ENCODE data around the gene SIGLEC5.

SIGLEC5 gene

DNA sequence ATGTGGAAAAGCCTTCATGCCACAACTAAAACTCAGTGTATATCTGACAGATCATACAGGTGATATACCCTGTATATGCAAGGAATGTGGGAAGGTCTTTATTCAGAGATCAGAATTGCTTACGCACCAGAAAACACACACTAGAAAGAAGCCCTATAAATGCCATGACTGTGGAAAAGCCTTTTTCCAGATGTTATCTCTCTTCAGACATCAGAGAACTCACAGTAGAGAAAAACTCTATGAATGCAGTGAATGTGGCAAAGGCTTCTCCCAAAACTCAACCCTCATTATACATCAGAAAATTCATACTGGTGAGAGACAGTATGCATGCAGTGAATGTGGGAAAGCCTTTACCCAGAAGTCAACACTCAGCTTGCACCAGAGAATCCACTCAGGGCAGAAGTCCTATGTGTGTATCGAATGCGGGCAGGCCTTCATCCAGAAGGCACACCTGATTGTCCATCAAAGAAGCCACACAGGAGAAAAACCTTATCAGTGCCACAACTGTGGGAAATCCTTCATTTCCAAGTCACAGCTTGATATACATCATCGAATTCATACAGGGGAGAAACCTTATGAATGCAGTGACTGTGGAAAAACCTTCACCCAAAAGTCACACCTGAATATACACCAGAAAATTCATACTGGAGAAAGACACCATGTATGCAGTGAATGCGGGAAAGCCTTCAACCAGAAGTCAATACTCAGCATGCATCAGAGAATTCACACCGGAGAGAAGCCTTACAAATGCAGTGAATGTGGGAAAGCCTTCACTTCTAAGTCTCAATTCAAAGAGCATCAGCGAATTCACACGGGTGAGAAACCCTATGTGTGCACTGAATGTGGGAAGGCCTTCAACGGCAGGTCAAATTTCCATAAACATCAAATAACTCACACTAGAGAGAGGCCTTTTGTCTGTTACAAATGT lies 42.7 kb downstream of the SIGLEC5 start:
- DNase-seq (ENCODE audit: low spot score), result no peak

DNA sequence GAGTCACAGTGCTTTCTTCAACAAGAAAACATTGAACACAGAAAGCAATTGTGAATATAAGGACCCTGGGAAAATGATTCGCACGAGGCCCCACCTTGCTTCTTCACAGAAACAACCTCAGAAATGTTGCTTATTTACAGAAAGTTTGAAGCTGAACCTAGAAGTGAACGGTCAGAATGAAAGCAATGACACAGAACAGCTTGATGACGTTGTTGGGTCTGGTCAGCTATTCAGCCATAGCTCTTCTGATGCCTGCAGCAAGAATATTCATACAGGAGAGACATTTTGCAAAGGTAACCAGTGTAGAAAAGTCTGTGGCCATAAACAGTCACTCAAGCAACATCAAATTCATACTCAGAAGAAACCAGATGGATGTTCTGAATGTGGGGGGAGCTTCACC lies 43.4 kb downstream of the SIGLEC5 start:
- no peak for DNase-seq (ENCODE audit: low spot score)

DNA sequence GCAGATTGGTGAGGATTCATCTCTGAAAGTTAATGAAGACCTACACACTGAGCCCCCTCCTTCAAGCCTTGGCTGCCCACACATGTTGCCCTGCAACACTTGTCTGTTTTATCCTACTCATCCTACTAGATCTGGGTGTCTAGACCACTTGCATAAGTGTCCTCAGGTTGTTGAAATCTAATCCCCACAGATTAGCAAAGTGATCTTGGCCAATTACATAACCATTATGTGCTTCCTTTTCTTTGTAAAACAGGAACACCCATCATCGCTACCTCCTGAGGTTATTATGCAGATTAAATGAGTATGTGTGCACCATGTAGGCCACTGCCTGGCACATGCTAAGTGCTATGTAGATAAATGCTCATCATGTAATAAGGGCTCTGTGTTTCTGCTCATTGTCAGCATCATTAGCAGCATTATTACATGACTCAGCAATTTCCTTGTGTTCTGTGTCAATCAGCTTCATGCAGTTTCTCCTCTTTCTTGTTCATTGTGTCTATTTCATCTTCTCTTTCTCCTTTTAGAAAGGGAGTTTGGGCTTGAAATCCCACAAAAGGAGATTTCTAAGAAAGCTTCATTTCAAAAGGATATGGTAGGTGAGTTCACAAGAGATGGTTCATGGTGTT lies 44.0 kb downstream of the SIGLEC5 start:
- DNase-seq (ENCODE audit: low spot score), result no peak

DNA sequence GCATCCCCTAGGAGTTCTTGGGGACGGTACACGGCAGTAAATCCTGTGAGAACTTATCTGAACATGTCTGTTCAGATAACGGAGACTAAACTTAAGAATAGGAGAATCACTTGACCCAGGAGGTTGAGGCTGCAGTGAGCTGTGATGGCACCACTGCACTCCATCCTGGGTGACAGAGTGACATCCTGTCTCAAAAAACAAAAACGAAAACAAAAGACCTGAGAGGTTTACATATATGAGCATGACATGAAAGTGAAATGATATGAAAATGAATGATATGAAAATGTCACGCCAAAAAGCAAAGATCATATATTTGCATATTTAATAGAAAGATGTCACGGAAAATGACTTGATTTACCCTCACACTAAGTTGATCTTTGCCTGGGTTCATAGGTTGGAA lies 53.4 kb downstream of the SIGLEC5 start:
- no peak for DNase-seq (ENCODE audit: low spot score)

DNA sequence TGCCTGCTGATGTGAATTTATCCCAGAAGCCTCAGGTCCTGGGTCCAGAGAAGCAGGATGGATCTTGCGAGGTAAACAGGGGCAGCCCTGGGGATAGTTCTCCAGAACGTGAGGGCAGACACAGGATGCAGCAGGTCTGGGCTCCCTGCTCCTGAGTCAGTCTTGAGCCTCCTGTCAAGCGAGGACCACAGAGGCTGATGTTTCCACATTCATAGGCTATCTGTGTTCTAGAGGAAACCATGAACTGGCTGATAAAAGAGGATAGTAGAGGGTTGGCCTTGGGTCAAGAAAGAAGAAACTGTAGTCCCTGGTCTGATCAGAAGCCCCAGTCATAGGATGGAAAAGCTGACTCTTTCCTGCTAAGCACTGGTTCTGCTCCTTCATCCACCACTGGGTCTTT lies 56.9 kb downstream of the SIGLEC5 start:
- DNase-seq (ENCODE audit: low spot score), result no peak

DNA sequence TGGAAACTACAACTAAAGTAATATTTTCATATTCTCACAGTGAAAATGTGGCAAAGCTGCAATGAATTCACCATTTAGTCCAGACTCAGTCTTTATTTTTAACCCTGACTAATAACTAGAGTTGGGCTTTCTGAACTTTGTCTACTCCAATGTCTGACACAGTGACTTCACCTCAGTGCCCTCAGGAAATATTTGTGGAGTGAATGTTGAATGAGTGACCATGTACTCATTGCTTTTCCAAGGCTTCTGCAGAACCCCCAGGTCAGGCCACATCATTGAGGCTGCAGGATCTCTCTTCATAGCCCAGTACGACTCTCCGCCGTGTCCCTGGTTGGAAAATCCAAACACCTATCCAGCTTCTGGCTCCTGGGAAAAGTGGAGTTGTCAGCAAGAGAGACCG lies 57.3 kb downstream of the SIGLEC5 start:
- DNase-seq (ENCODE audit: low spot score), result peak; percentile 91

DNA sequence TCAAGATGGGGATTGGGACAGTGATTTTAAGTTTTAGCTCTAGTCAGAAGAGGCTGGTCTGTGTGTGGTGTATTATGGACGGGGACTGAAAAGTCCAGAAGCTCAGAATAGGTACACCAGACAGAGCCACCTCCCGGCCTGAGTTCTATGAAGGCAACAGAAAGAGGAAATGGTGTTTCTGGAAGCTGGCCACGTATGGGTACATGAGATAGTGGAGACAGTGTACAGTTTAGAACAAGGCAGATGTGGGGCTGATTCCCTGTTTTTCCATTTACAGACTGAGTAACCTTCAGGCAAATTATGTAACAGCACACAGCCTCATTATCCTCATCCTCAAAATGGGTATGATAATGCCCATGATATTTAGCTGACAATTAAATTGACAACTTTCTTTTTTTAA lies 57.8 kb downstream of the SIGLEC5 start:
- DNase-seq (ENCODE audit: low spot score), result peak; percentile 8

DNA sequence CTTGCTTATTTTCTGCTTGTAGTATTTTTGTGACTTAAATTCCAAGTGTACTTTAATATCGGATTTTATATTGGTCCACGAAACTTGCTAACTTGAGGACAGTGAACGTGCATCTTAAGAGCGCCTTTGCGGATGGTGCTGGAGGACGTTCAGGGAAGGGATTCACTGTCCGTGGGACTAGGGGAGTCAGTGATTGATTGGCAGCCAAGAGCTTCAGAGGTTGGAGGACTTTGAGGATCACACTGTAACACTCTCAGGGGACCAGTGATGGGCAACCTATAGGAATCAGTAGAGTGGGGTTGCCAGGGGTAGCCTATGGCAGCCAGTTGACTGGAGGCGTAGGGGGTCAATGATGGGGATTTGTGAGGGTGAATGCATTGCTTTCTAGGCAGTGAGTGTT lies 58.6 kb downstream of the SIGLEC5 start:
- peak; percentile 6 for DNase-seq (ENCODE audit: low spot score)

DNA sequence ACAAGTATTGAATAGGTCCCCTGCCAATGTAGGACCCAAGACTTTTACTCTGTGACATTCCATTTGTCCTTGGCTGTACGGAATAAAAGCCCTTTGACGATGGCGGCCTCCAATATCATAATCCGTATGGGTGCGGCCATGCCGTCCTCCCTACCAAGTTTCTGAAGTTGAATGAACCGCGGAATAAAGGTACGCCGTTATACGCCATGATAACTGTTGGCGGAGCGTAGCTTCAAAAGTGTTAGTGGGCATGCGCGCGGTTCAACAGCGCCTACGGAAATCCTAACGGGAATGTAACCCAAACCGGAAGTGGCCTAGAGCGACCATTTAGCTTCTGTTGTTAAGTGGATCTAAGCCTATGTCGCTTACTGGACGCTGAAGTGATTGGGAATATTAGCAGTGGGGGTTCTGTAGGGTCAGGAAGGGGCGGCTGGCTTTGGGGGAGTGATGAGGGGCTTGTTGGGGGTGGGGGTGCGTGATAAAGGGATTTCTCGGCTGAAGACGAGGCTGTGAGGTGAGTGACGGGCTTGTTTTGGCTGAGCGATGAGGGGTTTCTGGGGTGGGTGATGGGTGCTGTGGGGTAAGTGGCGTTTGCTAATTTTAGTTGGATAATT lies 59.1 kb downstream of the SIGLEC5 start, which contains the start of gene ZNF175:
ZNF175 (plus strand) TSS at position 322 of the 614 bp plus-strand sequence. CDS start 2,047 bp downstream, outside the sequence.
- DNase-seq (ENCODE audit: low spot score), result peak; percentile 97

DNA sequence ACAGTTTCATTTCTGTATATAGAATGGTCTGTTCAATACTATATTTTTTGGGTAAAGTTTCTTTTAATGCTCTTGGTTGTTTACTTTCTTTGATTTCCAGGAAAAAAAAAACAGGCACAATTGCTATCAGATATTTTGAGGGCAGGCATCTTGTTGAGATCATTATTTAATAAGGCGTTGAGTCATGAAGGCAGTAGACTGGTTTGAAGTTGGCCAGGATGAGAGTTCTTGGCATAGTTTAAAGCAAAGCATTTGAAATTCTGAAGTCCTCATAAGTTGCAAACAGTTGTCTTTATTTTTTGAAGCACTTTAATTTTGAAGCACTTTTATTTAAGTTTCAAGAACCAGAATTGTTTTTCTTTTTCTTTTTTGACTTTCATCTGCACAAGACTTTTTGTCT lies 61.7 kb downstream of the SIGLEC5 start:
- DNase-seq (ENCODE audit: low spot score), result no peak

DNA sequence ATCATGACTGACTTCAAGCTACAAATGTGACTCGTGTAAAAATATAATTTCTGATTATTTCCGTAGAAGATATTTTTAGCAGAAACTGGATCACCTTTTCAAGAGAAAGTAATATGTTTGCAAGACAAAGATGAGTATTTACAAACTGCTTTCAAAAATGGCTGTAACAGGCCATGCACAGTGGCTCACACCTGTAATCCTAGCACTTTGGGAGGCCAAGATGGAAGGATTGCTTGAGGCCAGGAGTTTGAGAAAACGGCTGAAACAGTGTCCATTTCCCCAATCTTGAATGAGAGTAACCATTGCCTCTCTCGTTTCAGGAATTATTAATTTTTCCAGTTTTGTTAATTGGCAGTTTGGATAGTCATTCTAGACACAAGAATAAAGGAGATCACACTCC lies 62.6 kb downstream of the SIGLEC5 start:
- no peak for DNase-seq (ENCODE audit: low spot score)

DNA sequence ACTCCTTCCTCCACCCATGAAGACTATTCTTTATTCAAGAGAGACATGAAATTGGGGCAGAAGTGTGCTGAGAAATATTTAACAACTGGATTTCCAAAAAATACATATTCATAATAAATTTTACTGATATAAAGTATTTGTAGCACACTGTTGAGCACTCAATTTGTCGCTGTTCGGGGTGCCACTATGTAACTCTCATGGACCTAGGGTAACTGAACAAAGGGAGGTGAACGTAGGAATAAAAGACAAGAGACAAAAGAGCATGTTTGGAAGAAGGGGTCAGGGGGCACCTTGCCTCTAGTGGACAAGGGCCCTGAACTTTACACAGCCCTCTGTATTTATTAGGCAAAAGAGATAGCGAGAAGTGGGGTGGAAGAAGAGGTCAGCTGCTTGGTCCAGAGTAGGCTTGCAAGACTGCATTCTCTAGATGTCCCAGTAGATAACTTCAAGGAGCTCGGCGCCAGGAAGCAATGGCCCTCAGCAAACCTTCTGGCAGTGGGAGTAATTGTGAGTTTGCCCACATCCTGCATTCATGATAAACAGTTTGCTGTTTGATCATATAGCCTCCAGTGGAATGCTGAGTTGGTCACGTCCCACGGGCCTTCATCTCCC lies 63.6 kb downstream of the SIGLEC5 start:
- DNase-seq (ENCODE audit: low spot score), result no peak

DNA sequence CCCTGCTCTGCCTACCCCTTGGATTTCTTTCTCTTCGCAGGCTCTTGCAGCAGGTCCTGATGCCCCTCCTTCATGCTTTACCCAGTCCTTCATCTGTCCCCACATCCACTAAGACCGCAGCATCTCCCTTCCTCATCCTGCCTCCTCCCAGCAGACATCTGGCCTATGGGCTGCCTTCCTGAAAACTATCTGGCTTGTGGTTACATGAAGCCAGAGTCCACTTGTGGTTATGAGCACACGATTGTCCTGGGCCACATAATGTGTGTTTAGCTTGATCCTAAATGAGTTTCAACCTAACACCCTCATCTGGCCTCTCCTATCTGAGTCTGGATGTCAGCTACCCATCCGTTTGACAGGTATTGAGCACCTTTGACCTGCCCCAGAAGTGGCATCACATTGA lies 64.6 kb downstream of the SIGLEC5 start:
- no peak for DNase-seq (ENCODE audit: low spot score)

DNA sequence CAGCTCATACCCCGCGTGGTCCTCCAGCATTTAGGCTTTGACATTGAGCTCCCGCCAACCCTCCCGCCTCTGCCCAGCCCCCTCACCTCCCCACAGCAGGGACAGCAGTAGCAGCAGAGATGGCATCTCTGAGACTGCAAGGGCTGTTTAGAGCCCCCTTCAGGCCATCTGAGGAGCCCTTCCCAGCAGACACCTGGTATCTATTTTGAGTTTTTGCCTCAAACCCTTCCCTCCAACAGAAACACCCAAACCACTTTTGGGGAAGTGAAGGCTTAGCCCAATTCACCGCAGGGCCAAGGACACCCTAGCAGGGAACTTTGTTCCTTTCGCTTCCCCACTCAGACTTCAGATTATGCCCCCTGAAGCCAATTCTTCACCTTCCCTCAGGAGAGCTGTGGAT lies 65.4 kb downstream of the SIGLEC5 start:
- no peak for DNase-seq (ENCODE audit: low spot score)
